GM21515 (cell line): ENCODE data around the gene TMEM19.

Source experiments
- ATAC-seq: cut with Tn5 transposase; IDR thresholded peaks from one replicate; pipeline ENCODE4 v1.9.1; 2021; ENCODE audit not compliant: unreplicated experiment

Gene TMEM19

DNA sequence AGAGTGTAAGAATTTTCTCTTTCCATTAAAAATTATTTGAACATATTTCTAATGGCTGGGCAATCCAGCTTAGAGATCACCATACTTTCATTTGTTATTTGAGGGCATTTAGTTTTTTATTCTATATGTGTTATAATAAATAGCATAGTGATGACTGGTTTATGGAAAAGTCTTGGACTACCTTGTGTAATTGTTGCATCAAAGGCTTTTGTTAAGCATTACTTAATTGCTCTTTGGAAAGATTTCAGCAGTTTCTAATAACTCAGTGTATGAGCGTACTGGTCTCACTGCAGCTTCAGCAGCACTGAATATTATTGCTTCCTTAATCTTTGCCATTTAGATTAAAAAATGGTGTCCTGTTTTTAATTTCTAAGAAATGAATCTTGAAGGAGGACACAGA is 22.8 kb downstream of the TMEM19 start:
- ATAC-seq = no peak

DNA sequence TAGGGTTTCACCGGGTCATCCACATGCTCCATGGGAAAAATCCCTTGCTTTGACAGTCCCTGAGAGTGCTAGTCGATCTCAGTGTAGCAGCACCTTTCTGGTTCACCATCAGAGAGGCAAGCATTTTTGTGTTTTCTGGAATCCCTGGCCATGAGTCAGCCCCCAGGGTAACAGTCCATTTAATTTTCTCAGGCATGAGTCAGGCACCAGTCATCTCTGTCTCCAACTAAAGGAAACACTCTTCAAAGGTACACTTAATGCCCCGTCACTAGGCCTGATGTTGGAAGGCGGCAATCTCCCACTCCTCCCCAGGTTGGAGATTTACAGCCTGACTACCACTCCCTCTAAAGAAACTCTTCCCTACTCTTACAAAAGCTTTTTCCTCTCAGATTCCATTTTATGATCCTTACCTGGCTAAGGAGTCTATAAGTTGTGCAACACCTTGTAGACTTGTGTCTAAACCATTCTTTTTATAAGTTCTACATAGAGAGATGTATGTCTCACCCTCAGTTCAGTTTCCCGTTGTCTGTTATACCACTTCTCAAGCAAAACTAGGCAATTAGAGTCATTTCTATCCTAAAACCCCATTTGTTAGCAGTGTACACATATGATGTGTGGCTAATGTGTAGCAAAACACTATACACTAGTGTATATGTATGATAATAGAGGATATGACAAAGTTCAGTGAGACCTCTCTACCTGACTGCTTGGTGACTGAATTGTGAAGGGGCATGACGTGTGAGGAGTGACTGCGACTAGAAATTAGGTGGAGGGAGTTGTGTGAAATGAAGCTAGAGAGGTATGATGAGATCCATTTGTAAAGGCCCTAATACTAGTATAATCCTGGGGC is 24.6 kb downstream of the TMEM19 start:
- ATAC-seq = no peak

DNA sequence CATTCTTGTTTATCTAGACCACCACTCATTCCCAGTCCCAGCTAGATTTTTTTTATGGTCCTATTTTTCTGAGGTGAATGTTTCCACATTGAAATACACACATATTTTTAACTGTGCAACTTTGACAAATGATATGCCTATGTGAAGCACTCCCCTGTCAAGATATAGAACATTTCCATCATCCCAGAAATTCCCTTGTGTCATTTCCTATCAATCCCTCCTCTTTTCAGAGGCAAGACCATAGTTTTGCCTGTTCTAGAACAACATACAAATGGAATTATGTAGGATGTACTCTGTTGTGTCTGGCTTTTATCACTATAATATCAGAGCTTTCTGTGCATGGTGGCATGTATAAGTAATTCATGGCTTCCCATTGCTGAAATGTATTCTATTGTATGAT is 32.7 kb downstream of the TMEM19 start:
- no peak for ATAC-seq

- ATAC-seq = no peak
Observed at GRCh38 chr12:71719647-71720370, 33.9 kb downstream of the TMEM19 start.

DNA sequence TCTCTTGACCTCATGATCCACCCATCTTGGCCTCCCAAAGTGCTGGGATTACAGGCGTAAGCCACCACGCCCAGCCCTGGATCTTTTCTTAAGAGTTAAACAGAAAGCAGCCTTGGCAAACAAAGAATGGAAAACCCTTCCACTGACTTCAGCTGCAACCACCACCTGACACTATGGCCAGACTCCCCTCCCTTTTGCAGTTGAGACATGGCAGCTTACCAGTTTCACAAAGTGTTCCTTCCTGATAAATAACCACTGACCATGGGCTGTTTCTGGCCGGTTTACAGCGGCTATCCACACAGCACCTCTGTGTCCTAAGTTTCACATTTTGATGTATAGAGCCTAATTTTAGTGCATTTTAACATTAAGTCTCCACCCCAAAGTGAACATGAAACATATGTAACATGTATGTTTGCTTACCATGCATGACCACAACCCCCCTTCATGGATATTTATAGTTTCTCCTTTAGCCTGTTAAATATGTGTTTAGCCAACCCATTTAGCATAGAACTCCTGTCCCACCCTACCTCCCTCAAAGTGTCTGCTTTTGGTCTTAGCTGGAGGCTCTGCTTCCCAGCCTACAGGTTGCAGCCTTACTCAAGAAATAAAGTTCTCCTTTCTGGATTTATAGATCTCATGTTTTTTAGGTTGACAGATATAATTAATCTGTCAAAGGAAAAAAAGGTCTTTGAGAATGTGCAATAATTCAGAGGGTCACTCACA is 36.1 kb downstream of the TMEM19 start:
- no peak for ATAC-seq

DNA sequence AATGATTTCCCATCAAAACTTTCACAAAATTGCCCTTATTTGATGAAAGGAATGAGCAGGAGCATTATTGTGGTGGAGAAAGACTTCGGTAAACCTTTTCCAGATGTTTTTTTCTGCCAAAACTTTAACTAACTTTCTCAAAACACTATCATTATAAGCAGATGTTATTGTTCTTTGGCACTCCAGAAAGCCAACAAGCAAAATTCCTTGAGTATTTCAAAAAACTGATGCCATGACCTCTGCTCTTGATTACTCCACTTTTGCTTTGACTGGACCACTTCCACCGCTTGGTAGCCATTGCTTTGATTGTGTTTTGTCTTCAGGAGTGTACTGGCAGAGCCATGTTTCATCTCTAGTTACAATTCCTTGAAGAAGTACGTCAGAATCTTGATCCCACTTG is 39.1 kb downstream of the TMEM19 start:
- no peak for ATAC-seq

- no peak for ATAC-seq
Observed at GRCh38 chr12:71726548-71726947, 40.7 kb downstream of the TMEM19 start.

DNA sequence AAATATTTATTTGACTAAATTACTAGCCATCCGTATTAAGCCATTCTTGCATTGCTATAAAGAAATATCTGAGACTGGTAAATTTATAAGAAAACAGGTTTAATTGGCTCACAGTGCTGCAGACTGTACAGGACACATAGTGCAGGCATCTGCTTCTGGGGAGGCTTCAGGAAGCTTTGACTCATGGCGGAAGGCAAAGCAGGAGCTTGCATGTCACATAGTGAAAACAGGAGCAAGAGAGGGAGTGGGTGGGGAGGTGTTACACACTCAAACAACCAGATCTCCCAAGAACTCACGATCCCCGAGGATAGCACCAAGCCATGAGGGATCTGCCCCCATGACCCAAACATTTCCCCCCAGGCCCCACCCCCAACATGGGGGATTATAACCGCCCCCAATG is 42.1 kb downstream of the TMEM19 start:
- no peak for ATAC-seq

DNA sequence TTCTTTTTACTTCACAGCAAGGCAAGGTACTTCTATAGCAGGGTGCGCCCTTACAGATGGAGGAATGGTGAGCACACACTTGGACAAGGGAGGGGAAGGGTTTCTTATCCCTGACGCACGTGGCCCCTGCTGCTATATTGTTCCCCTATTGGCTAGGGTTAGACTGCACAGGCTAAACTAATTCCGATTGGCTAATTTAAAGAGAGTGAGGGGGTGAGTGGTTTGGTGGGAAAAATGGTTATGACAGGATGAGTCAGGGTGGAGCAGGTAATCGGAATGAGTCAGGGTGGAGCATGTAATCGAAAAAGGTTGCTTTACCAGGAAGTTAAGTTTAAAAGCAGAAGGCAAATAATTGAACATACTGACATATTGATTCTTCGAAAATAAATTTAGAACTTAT is 45.1 kb downstream of the TMEM19 start:
- ATAC-seq = no peak

DNA sequence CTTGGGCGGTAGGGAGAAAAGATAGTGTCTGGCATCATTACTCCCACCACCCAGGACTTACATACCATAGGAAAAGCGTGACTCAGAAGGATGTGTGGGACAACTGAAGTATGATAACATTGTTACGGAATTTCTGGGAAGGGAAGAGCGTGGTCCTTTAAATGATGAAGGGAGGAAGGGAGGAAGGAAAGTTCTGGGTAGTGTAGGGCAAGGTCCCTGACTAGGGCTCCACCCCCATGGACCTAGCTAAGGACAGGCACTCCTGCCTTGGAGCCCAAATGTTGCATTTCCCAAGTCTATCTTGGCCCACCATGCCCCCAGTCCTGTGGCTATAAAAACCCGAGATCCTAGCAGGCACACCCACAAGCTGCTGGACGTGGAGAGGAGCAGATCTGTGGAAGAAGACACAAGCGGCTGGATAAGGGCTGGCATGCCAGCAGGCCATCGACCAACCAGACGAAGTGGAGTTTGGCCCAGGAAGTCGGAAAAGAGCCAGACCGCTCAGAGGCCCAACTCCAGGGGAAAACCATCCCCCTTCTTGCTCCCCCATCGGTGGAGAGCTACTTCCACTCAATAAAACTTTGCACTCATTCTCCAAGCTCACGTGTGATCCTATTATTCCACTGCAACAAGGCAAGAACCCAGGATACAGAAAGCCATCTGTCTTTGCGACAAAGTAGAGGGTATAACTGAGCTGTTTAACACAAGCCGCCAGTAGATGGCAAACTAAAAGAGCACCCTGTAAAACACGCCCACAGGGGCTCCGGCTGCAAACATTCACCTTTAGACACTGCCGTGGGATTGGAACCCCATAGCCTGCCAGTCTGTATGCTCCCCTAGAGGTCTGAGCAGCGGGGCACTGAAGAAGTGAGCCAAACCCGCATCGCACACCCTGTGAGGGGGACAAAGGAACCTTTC is 45.8 kb downstream of the TMEM19 start:
- no peak for ATAC-seq

- no peak for ATAC-seq
Observed at GRCh38 chr12:71732357-71732712, 46.5 kb downstream of the TMEM19 start.

- no peak for ATAC-seq
Observed at GRCh38 chr12:71737197-71737596, 51.3 kb downstream of the TMEM19 start.

- ATAC-seq = no peak
Observed at GRCh38 chr12:71742998-71743397, 57.1 kb downstream of the TMEM19 start.

- no peak for ATAC-seq
Observed at GRCh38 chr12:71744522-71745300, 58.8 kb downstream of the TMEM19 start.

- peak; percentile 88 for ATAC-seq
Observed at GRCh38 chr12:71746974-71747611, 61.2 kb downstream of the TMEM19 start.

GRCh38 chr12:71748081-71748850 is 62.4 kb downstream of the TMEM19 start:
- no peak for ATAC-seq

GRCh38 chr12:71749666-71750065 is 63.8 kb downstream of the TMEM19 start:
- ATAC-seq = no peak

DNA sequence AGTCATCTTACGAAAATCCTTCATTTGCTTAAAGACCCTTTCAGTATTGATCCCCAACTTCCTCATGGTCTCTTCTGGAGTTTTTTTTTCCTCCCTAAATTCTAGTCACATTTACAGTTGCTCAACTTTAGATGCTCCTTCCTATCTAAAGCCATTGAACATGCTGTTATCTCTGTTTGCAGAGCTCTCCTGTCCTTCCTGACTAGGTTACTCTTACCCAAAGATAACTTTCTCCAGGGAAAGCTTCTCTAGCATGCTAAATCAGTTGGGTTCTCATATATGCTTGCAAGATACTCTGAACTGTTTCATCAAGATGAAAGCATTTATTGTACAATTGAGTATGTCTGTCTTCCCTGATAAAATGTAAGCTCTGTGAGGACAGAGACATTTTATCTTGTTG is 67.0 kb downstream of the TMEM19 start:
- no peak for ATAC-seq
